ENCODE data around the gene TDP2.

GRCh38 chr6:24643920-24644319 lies 22.8 kb downstream of the TDP2 start:
- TF ChIP-seq POLR2AphosphoS5 (IDR thresholded peaks at IDR 0.05), result no peak
- no peak for TF ChIP-seq POLR2A (IDR thresholded peaks at IDR 0.05)
- no peak for TF ChIP-seq CTCF (IDR thresholded peaks at IDR 0.05)
- TF ChIP-seq EP300 (IDR thresholded peaks at IDR 0.05), result no peak
